Fibroblast of villous mesenchyme (primary cell): ENCODE data around the gene PACS2. TPM values are rescaled to one million over a fixed set of nuclear protein-coding genes. Genes with fewer than 3 reads are reported as not detected.

Experiments used
- DNase-seq: peaks from one replicate; pipeline ENCODE4 v3.0.0-alpha.2; 2010; ENCODE audit warnings: low read depth
- H3K4me3 ChIP-seq: 2 replicates; pipeline ENCODE4 v1.5.1; 2011; ENCODE audit warnings: low read depth, mild to moderate bottlenecking, low read length
- CTCF ChIP-seq: IDR thresholded peaks from 2 replicates; pipeline ENCODE4 v1.5.1; 2012; ENCODE audit warnings: low read depth, mild to moderate bottlenecking, low read length; ENCODE audit not compliant: insufficient read depth
- total RNA-seq: library from RNA; depleted of rRNA; stranded (reverse); fragments of >200 nt; gene quantifications from 2 replicates; pipeline ENCODE4 v1.2.3, GENCODE V29; 2012

The PACS2 gene
- total RNA-seq, 1 donor, result 35.0 TPM

- no peak overlapping the region for H3K4me3 ChIP-seq
- TF ChIP-seq CTCF, result no peak
Measured at GRCh38 chr14:105400016-105400415, 85.5 kb downstream of the PACS2 start.

GRCh38 chr14:105401699-105402098 lies 87.2 kb downstream of the PACS2 start:
- no peak overlapping the region for H3K4me3 ChIP-seq
- DNase-seq, result no peak
- no peak for TF ChIP-seq CTCF

More at GRCh38 chr14:105400016-105400415, 85.5 kb downstream of the PACS2 start:
- no peak for DNase-seq

- no peak for TF ChIP-seq CTCF
- no peak overlapping the region for H3K4me3 ChIP-seq
- no peak for DNase-seq
Measured at GRCh38 chr14:105408592-105408991, 94.0 kb downstream of the PACS2 start.

GRCh38 chr14:105409364-105409763 lies 94.8 kb downstream of the PACS2 start:
- H3K4me3 ChIP-seq, result no peak overlapping the region
- no peak for DNase-seq
- no peak for TF ChIP-seq CTCF

GRCh38 chr14:105410642-105411016 lies 96.1 kb downstream of the PACS2 start:
- TF ChIP-seq CTCF, result no peak
- no peak overlapping the region for H3K4me3 ChIP-seq

GRCh38 chr14:105411017-105411941 lies 96.7 kb downstream of the PACS2 start:
- H3K4me3 ChIP-seq, result peak overlapping the region; percentile 40
- DNase-seq, result peak; percentile 34
- no peak for TF ChIP-seq CTCF

More at GRCh38 chr14:105410642-105411016, 96.1 kb downstream of the PACS2 start:
- no peak for DNase-seq
